Nephron progenitor cell (in vitro differentiated cells): ENCODE measurements around the gene THEM4.

ENCODE experiments used
- DNase-seq: peaks from one replicate; pipeline ENCODE4 v3.0.0; 2021
- H3K27ac Mint-ChIP-seq: 2 replicates; pipeline ENCODE4 v1.8.0; 2021; ENCODE audit warnings: mild to moderate bottlenecking, moderate library complexity, mixed read lengths
- H3K27me3 Mint-ChIP-seq: 2 replicates; pipeline ENCODE4 v1.8.0; 2021; ENCODE audit warnings: mild to moderate bottlenecking, low read depth, mixed read lengths; ENCODE audit not compliant: poor library complexity
- H3K36me3 Mint-ChIP-seq: 2 replicates; pipeline ENCODE4 v1.8.0; 2021; ENCODE audit warnings: low read depth, mixed read lengths
- H3K4me1 Mint-ChIP-seq: 2 replicates; pipeline ENCODE4 v1.8.0; 2021; ENCODE audit warnings: mixed read lengths
- H3K4me3 Mint-ChIP-seq: 2 replicates; pipeline ENCODE4 v1.8.0; 2021; ENCODE audit warnings: mild to moderate bottlenecking, moderate library complexity, mixed read lengths
- H3K9me3 Mint-ChIP-seq: 2 replicates; pipeline ENCODE4 v1.8.0; 2021; ENCODE audit warnings: mild to moderate bottlenecking, moderate library complexity, mixed read lengths
- TF ChIP-seq, protein P1 (sequence below): fragments of 200-600 bp; sonication (generic); IDR thresholded peaks from 2 replicates; pipeline ENCODE4 v1.5.0; 2021; ENCODE audit warnings: antibody characterized with exemption

Gene THEM4

DNA sequence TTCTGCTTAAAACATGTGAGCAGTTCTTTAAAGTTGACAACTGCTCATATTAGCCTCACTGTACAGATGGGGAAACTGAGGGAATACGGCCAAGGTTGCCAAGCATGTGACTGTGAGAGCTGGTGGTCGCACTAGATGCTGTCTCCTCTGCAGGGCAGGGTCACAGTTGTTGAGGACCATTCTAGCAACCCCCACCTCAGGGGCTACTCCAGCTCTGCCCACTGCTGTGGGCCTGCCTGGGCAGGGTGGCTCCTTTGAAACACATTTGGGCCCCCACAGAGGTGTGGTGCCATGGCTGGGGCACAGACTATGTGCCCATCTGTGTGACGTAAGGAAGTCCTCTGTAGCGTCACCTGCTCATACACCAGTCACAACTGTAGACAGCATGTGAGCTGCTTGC is 56.6 kb downstream of the THEM4 start:
- H3K27me3 Mint-ChIP-seq, result peaks cover 32% of the 10 kb centered on the region
- TF ChIP-seq, protein P1, sequence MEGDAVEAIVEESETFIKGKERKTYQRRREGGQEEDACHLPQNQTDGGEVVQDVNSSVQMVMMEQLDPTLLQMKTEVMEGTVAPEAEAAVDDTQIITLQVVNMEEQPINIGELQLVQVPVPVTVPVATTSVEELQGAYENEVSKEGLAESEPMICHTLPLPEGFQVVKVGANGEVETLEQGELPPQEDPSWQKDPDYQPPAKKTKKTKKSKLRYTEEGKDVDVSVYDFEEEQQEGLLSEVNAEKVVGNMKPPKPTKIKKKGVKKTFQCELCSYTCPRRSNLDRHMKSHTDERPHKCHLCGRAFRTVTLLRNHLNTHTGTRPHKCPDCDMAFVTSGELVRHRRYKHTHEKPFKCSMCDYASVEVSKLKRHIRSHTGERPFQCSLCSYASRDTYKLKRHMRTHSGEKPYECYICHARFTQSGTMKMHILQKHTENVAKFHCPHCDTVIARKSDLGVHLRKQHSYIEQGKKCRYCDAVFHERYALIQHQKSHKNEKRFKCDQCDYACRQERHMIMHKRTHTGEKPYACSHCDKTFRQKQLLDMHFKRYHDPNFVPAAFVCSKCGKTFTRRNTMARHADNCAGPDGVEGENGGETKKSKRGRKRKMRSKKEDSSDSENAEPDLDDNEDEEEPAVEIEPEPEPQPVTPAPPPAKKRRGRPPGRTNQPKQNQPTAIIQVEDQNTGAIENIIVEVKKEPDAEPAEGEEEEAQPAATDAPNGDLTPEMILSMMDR, result no peak
- H3K4me3 Mint-ChIP-seq, result no peak overlapping the region
- H3K9me3 Mint-ChIP-seq, result no peaks in the 10 kb centered on the region
- no peak overlapping the region for H3K27ac Mint-ChIP-seq
- H3K4me1 Mint-ChIP-seq, result no peaks in the 10 kb centered on the region
- H3K36me3 Mint-ChIP-seq, result no peaks in the 10 kb centered on the region
- DNase-seq, result no peak

DNA sequence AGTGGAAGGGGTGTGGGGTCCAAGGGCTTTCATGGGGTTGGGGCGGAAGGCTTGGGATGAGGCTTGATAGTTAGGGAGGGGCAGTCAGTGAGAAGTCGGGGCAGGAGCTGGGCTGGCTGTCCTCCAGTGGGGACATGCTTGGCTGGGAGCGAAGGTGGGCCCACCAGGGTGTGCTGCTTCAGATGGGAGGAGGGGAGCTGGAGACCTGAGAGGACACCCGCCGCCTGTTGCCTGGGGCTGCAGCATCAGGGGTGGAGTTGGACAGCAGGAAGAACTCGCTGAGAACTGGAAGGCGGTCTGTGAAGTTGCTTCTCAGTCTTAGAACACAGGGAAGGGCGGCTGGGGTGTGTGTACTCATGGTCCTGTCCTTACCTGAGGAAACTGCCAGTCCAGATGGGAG is 57.4 kb downstream of the THEM4 start:
- no peaks in the 10 kb centered on the region for H3K9me3 Mint-ChIP-seq
- H3K27me3 Mint-ChIP-seq, result peaks cover 38% of the 10 kb centered on the region
- H3K4me3 Mint-ChIP-seq, result no peak overlapping the region
- no peak overlapping the region for H3K27ac Mint-ChIP-seq
- DNase-seq, result no peak
- TF ChIP-seq, protein P1, result no peak
- H3K4me1 Mint-ChIP-seq, result no peaks in the 10 kb centered on the region
- H3K36me3 Mint-ChIP-seq, result no peaks in the 10 kb centered on the region

DNA sequence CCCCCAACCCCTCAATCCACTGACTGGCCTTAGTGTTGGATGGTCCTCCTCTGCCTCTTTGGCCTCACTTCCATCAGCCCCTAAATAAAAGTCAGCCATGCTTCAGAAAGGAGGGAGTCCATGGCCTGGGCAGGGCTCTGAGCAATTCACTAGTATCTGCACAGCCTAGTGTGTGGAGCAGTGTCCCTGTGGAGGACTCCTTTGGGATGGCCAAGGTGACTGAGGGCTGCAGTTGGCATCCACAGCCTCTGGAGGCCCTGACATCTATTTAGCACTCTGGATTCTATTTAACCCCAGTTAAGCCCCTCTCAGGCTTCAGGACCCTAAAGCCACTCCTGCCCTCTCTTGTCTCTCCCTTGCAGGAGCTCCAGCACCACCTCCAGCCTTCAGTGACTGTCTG is 59.4 kb downstream of the THEM4 start:
- Mint-ChIP-seq H3K27me3 (peaks cover 33% of the 10 kb centered on the region), H3K4me1 (no peaks in the 10 kb centered on the region), H3K27ac (no peak overlapping the region), H3K9me3 (no peaks in the 10 kb centered on the region), H3K4me3 (no peak overlapping the region), H3K36me3 (no peaks in the 10 kb centered on the region)
- TF ChIP-seq, protein P1, result no peak
- DNase-seq, result no peak

DNA sequence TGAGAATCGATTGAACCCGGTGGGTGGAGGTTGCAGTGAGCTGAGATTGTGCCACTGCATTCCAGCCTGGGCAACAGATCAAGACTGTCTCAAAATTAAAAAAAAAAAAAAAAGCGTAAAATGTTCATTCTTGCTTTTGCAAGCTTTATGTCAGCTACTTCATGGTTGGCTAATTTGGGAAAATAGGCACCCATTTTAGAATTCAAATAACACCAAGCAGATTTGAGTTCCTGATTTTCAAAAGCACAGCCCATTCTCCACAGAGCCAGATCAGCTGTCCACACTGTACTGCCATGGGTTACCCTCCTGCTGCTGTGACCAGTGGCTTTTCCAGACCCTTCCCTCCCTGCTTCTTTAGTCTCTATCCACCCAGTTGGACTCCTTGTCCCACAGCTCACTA is 60.2 kb downstream of the THEM4 start:
- Mint-ChIP-seq H3K27ac (no peak overlapping the region), H3K9me3 (no peaks in the 10 kb centered on the region), H3K27me3 (peaks cover 41% of the 10 kb centered on the region), H3K36me3 (no peaks in the 10 kb centered on the region), H3K4me3 (no peak overlapping the region), H3K4me1 (no peaks in the 10 kb centered on the region)
- no peak for DNase-seq
- TF ChIP-seq, protein P1, result no peak

DNA sequence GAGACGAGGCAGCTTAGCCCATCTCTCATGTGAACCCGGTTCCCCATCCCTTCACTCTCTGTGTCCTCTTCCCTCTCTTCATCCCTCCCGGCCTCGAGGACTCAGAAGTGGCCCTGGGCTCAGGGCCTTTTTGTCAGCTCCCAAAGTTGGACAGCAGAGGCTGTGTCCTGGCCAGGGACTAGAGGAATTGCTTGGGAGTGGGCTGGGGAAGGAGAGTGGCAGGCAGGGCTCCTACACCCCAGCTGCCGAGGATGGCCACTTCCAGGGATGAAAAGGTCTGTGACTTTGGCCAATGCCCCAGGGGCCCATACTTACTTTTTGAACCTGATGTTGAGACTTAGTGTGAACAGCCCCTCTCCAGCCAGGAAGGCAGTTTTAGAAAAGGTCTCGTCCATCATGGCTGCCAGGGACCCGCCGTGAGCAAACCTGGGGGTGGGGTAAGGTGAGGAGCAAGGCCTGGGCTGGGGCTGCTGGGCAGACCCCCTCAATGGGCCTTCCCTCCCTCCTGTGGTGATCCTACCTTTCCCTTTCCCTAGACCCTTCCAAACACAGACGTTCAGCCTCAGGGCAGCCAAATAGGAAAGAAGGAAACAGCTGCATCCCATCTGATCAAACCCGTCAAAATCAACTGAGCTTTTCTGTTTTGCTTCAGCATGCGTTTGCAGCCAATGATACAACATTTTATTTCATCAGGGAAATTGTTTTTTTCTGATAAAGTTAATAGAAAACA is 61.3 kb downstream of the THEM4 start:
- DNase-seq, result no peak
- TF ChIP-seq, protein P1, result no peak
- H3K27me3 Mint-ChIP-seq, result peaks cover 45% of the 10 kb centered on the region
- no peaks in the 10 kb centered on the region for H3K9me3 Mint-ChIP-seq
- H3K4me1 Mint-ChIP-seq, result no peaks in the 10 kb centered on the region
- H3K4me3 Mint-ChIP-seq, result no peak overlapping the region
- H3K27ac Mint-ChIP-seq, result no peak overlapping the region
- no peaks in the 10 kb centered on the region for H3K36me3 Mint-ChIP-seq

DNA sequence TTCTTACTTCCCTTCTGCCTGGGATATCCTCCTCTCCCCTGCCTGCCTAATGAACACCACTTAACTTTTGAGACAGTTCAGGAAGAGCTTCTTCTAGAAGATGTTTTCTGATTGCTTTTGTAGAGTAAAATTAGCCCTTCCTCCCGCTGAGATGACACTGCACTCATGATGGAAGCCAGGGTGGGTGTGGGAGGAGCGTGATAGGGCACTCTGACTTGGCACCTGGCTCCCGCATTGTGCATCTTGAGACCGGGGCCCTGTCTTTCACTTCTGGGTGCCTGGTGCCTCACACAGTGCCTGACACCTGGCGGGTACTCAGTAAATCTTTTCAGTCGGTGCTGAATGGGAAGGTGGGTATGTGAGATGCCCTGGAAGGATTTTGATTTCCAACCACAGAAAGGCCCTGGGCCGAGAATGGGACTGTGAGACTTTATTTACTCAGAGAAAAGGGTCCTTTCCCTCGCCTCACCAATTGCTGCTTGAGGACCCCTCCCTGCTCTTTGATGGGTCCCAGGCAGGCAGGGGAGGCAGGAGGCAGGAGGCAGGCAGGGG is 62.5 kb downstream of the THEM4 start:
- no peaks in the 10 kb centered on the region for H3K4me1 Mint-ChIP-seq
- DNase-seq, result no peak
- H3K36me3 Mint-ChIP-seq, result no peaks in the 10 kb centered on the region
- H3K27ac Mint-ChIP-seq, result no peak overlapping the region
- no peaks in the 10 kb centered on the region for H3K9me3 Mint-ChIP-seq
- TF ChIP-seq, protein P1, result no peak
- peaks cover 44% of the 10 kb centered on the region for H3K27me3 Mint-ChIP-seq
- H3K4me3 Mint-ChIP-seq, result no peak overlapping the region
